NCI-H2029 (cell line): Measurements from ENCODE around the gene DENND1B.
"Not testable (repeated sequence)": the region's sequence is repeated elsewhere in the genome, so short reads cannot be mapped to it uniquely, and the experiment has no call there.

Experiments
- DNase-seq: peaks from one replicate; lab custom pipeline; 2025; lab: John Stamatoyannopoulos, UW

The DENND1B gene

GRCh38 chr1:197622371-197622770 is 152.9 kb downstream of the DENND1B start:
- no peak for DNase-seq

GRCh38 chr1:197621761-197622160 is 153.5 kb downstream of the DENND1B start:
- DNase-seq = no peak

GRCh38 chr1:197620714-197621163 is 154.5 kb downstream of the DENND1B start:
- DNase-seq = peak; percentile 30

GRCh38 chr1:197619008-197619640 is 156.2 kb downstream of the DENND1B start:
- no peak for DNase-seq

GRCh38 chr1:197618061-197618460 is 157.2 kb downstream of the DENND1B start:
- no peak for DNase-seq

- DNase-seq = no peak
Measured at GRCh38 chr1:197615693-197616011, 159.6 kb downstream of the DENND1B start.

GRCh38 chr1:197614916-197615692 is 160.2 kb downstream of the DENND1B start:
- DNase-seq = peak; percentile 6

GRCh38 chr1:197606168-197606845 is 169.0 kb downstream of the DENND1B start:
- no peak for DNase-seq

GRCh38 chr1:197604302-197604701 is 171.0 kb downstream of the DENND1B start:
- no peak for DNase-seq

GRCh38 chr1:197600751-197601150 is 174.5 kb downstream of the DENND1B start:
- DNase-seq = no peak

GRCh38 chr1:197599789-197600188 is 175.5 kb downstream of the DENND1B start:
- no peak for DNase-seq

GRCh38 chr1:197598935-197599334 is 176.3 kb downstream of the DENND1B start:
- no peak for DNase-seq

- no peak for DNase-seq
Measured at GRCh38 chr1:197595304-197595904, 179.9 kb downstream of the DENND1B start.

GRCh38 chr1:197590687-197591086 is 184.6 kb downstream of the DENND1B start:
- no peak for DNase-seq

GRCh38 chr1:197585809-197586208 is 189.5 kb downstream of the DENND1B start:
- DNase-seq = no peak

GRCh38 chr1:197577580-197577979 is 197.7 kb downstream of the DENND1B start:
- DNase-seq = no peak

GRCh38 chr1:197575531-197575930 is 199.7 kb downstream of the DENND1B start:
- not testable (repeated sequence) for DNase-seq

GRCh38 chr1:197572169-197572568 is 203.1 kb downstream of the DENND1B start:
- no peak for DNase-seq

GRCh38 chr1:197567442-197567841 is 207.8 kb downstream of the DENND1B start:
- DNase-seq = no peak

GRCh38 chr1:197561041-197561440 is 214.2 kb downstream of the DENND1B start:
- DNase-seq = no peak

GRCh38 chr1:197559655-197560054 is 215.6 kb downstream of the DENND1B start:
- DNase-seq = no peak

GRCh38 chr1:197559244-197559643 is 216.0 kb downstream of the DENND1B start:
- DNase-seq = no peak

GRCh38 chr1:197557302-197557701 is 218.0 kb downstream of the DENND1B start:
- no peak for DNase-seq
